Thoracic aorta (tissue), 2 donors: ENCODE measurements around the gene FIGN. TPM values are rescaled to one million over a fixed set of nuclear protein-coding genes. Genes with fewer than 3 reads are reported as not detected.

Experiments
- ATAC-seq: fragments of 150-250 bp; one replicate; pipeline ENCODE4 v1.8.0; 2017; ENCODE audit warnings: low read depth; ENCODE audit not compliant: insufficient number of reproducible peaks, low FRiP score
- DNase-seq: peaks from one replicate; pipeline ENCODE4 v3.0.0-alpha.2; 2020; ENCODE audit warnings: low spot score
- H3K27ac ChIP-seq, 2 donors: fragments of 200-600 bp; sonication (generic); 1 replicate in 1 of 2; 2 replicates in 1 of 2; pipeline ENCODE4 v1.5.1; 2016; ENCODE audit warnings: mild to moderate bottlenecking in 2 of 2, moderate library complexity in 2 of 2
- H3K27me3 ChIP-seq: fragments of 200-600 bp; sonication (generic); replicated peaks from 2 replicates; pipeline ENCODE4 v1.6.0; 2016; ENCODE audit warnings: mild to moderate bottlenecking; ENCODE audit not compliant: insufficient read depth
- H3K36me3 ChIP-seq: fragments of 200-600 bp; sonication (generic); one replicate; pipeline ENCODE4 v1.5.1; 2016
- H3K4me1 ChIP-seq, 2 donors: fragments of 200-600 bp; sonication (generic); 1 replicate in 1 of 2; 2 replicates in 1 of 2; pipeline versions ENCODE4 v1.5.1 to v1.6.0; 2016; ENCODE audit warnings: low read depth in 2 of 2, mild to moderate bottlenecking in 1 of 2; ENCODE audit not compliant: control insufficient read depth in 1 of 2
- H3K4me3 ChIP-seq: fragments of 200-600 bp; sonication (generic); 2 replicates; pipeline ENCODE4 v1.5.1; 2016; ENCODE audit warnings: mild to moderate bottlenecking
- H3K9me3 ChIP-seq: fragments of 200-600 bp; sonication (generic); 2 replicates; pipeline ENCODE4 v1.5.1; 2016
- total RNA-seq, 2 donors: library from RNA; depleted of rRNA; stranded (reverse); fragments of >200 nt; gene quantifications; one replicate each; pipeline versions ENCODE4 v1.1.0 to v1.2.3, GENCODE V29; 2016
- TF ChIP-seq, protein P1 (sequence below): fragments of 200-600 bp; sonication (generic); IDR thresholded peaks from one replicate; pipeline ENCODE4 v1.5.1; 2019; ENCODE audit warnings: antibody characterized with exemption

Gene FIGN
- total RNA-seq, 2 donors from 2014 or later = 10.8 to 21.2 TPM

DNA sequence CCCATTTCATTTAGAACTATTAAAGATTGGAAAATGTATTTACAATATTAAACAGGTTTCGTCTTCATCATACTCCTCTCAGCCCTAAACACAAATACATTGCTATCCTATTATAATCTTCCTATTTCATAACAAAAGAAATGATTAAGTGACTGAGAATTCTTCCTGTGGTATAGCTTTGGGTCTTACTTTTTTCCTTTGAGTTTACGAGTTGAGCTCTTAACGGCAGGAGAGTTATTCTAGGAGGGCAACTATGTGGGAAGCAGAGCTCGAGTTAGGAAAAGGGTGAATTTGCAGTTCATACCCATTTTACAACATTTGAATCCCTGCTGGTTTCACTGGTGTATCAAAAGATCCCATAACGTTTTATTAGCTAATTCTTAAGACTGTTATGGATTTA lies 105.0 kb downstream of the FIGN start:
- no peak overlapping the region for H3K27ac ChIP-seq
- ATAC-seq = no peak
- TF ChIP-seq, protein P1, sequence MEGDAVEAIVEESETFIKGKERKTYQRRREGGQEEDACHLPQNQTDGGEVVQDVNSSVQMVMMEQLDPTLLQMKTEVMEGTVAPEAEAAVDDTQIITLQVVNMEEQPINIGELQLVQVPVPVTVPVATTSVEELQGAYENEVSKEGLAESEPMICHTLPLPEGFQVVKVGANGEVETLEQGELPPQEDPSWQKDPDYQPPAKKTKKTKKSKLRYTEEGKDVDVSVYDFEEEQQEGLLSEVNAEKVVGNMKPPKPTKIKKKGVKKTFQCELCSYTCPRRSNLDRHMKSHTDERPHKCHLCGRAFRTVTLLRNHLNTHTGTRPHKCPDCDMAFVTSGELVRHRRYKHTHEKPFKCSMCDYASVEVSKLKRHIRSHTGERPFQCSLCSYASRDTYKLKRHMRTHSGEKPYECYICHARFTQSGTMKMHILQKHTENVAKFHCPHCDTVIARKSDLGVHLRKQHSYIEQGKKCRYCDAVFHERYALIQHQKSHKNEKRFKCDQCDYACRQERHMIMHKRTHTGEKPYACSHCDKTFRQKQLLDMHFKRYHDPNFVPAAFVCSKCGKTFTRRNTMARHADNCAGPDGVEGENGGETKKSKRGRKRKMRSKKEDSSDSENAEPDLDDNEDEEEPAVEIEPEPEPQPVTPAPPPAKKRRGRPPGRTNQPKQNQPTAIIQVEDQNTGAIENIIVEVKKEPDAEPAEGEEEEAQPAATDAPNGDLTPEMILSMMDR = no peak
- H3K27me3 ChIP-seq = no peaks in the 10 kb centered on the region
- no peaks in the 10 kb centered on the region for H3K36me3 ChIP-seq
- no peaks in the 10 kb centered on the region for H3K9me3 ChIP-seq
- no peak for DNase-seq
- H3K4me1 ChIP-seq = peaks cover 0 to 2% of the 10 kb centered on the region in 2 donors
- H3K4me3 ChIP-seq = no peak overlapping the region

DNA sequence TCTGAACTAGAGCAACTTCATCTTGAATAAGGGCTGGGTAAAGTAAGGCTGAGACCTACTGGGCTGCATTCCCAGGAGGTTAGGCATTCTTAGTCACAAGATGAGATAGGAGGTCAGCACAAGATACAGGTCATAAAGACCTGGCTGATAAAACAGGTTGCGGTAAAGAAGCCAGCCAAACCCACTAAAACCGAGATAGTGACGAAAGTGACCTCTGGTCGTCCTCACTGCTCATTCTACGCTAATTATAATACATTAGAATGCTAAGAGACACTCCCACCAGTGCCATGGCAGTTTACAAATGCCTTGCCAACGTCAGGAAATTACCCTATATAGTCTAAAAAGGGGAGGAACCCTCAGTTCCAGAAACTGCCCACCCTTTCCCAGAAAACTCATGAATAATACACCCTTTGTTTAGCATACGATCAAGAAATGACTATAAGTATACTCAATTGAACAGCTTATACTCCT lies 109.1 kb downstream of the FIGN start:
- ATAC-seq = no peak
- TF ChIP-seq, protein P1 = no peak
- no peaks in the 10 kb centered on the region for H3K36me3 ChIP-seq
- DNase-seq = no peak
- peaks cover 12 to 28% of the 10 kb centered on the region in 2 donors for H3K4me1 ChIP-seq
- no peaks in the 10 kb centered on the region for H3K27me3 ChIP-seq
- no peaks in the 10 kb centered on the region for H3K9me3 ChIP-seq
- H3K27ac ChIP-seq = no peak overlapping the region
- no peak overlapping the region for H3K4me3 ChIP-seq

DNA sequence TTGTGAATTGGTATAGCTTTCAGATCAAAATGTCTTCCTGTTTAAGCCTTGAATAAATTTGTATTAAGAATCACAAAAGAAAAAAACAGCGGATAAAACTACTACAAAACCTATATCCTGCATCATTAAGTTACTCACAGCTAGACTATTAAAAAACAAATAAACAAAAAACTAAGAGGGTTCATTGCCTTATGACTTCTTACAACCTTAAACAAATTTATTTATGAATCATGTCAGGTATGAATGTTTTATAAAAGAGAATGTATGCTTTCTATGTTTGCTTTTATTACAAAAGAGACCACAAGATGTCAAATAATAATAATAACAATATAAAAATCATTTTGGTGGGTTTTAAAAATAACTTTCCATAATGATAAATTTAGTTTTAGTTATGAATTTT lies 109.6 kb downstream of the FIGN start:
- H3K36me3 ChIP-seq = no peaks in the 10 kb centered on the region
- no peak for DNase-seq
- H3K4me3 ChIP-seq = no peak overlapping the region
- no peak for ATAC-seq
- no peaks in the 10 kb centered on the region for H3K27me3 ChIP-seq
- H3K27ac ChIP-seq = no peak overlapping the region
- peaks cover 12 to 28% of the 10 kb centered on the region in 2 donors for H3K4me1 ChIP-seq
- TF ChIP-seq, protein P1 = no peak
- no peaks in the 10 kb centered on the region for H3K9me3 ChIP-seq

DNA sequence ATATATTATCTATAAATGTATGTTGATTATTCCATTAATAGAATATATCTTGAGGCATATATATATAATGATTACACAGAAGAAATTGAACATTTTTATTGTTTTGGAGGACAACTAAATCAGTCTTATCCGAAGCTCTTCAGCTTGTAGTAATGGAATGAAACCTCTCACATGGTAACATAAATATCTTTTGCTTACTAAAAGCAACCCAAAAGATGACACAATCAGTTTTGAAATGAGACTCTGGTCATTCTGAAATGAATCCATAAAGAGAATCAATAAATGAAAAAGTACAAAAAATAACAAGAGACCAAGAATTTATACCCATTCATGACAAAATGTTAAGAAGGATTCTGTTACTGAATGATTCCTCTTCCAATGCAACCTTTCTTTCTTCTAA lies 110.2 kb downstream of the FIGN start:
- DNase-seq (no peak), ATAC-seq (no peak)
- Histone ChIP-seq H3K9me3 (no peaks in the 10 kb centered on the region), H3K4me1 (peaks cover 12 to 28% of the 10 kb centered on the region in 2 donors), H3K36me3 (no peaks in the 10 kb centered on the region), H3K4me3 (no peak overlapping the region), H3K27ac (no peak overlapping the region), H3K27me3 (no peaks in the 10 kb centered on the region)
- TF ChIP-seq, protein P1 = no peak

DNA sequence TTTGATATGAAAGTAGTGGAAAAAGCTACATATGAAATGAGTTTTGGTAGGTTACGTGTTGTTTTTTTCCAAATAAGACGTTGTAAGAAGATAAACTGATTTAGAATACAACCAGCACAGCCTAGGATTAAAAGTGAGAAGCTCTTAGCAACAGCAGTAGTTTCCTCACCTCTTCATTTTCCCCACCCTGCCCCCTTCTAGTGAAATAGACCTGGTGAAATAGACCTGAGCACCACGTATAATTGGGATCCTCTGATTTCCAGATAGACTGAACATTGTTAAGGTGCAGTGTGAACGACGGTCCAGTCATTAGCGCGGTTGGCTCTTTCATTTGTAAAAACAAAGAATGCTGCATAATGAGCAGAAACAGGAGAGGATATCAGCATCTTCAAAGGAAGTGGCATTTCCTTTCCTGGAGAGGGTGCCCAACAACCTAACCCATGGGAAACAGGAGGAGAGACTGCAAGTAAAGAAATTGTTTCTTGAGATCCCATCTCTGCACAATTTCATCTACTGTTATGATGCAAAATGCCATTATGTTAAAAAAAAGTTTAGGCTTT lies 114.3 kb downstream of the FIGN start:
- no peaks in the 10 kb centered on the region for H3K36me3 ChIP-seq
- TF ChIP-seq, protein P1 = no peak
- ATAC-seq (no peak), DNase-seq (no peak)
- no peaks in the 10 kb centered on the region for H3K27me3 ChIP-seq
- H3K4me3 ChIP-seq = no peak overlapping the region
- no peaks in the 10 kb centered on the region for H3K9me3 ChIP-seq
- peaks cover 20 to 28% of the 10 kb centered on the region in 2 donors for H3K4me1 ChIP-seq
- H3K27ac ChIP-seq = no peak overlapping the region
